NCI-H446 treated with DMSO at 0.1 percent for 48 hours (cell line): Measurements from ENCODE around the gene PODXL2.
A peak's percentile ranks its signal among the peaks of the same experiment; 100 is the strongest.

Experiments
- DNase-seq: peaks from one replicate; lab custom pipeline; 2025; lab: John Stamatoyannopoulos, UW

Gene PODXL2, protein sequence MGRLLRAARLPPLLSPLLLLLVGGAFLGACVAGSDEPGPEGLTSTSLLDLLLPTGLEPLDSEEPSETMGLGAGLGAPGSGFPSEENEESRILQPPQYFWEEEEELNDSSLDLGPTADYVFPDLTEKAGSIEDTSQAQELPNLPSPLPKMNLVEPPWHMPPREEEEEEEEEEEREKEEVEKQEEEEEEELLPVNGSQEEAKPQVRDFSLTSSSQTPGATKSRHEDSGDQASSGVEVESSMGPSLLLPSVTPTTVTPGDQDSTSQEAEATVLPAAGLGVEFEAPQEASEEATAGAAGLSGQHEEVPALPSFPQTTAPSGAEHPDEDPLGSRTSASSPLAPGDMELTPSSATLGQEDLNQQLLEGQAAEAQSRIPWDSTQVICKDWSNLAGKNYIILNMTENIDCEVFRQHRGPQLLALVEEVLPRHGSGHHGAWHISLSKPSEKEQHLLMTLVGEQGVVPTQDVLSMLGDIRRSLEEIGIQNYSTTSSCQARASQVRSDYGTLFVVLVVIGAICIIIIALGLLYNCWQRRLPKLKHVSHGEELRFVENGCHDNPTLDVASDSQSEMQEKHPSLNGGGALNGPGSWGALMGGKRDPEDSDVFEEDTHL

GRCh38 chr3:127628788-127629466 is at the start of gene PODXL2:
PODXL2 (plus strand) TSS chr3:127629185; CDS start chr3:127629220, 35 bp downstream.
- peak; percentile 49 for DNase-seq

DNA sequence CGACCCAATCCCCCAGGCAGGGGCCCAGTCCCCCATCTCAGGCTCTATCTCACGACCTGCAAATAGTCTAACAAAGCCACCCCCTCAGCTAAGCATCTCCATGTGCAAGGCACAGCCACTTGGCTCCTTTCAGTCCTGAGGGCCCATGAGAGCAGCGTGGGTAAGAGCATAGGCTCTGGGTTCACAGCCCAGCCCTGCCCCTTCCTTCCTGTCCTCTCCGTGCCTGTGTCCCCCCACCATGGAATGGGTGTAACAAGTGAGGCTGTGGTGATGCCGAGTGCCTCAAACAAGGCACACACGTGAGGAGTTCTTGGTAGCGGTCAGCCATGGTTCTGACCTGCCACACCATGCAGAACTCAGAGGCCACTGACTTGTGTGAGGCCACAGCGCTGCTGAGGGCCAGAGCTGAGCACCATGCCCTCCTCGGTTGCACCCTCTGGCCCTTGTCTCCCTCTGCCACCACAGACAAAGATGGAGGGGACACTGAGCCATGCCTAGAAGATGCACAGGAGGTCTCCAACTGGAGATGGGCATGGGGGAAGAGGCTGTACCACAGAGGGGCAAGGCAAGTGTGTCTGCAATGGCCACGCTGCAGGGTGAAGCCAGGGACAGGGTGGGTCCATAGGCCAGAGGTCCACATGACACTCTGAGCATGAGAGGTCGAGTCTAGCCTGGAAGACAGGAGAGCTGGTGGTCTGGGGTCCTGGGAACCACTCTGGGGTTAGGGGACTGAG is 48.5 kb upstream of the PODXL2 start:
- no peak for DNase-seq

- no peak for DNase-seq
Measured at GRCh38 chr3:127584734-127585133, 44.3 kb upstream of the PODXL2 start.

GRCh38 chr3:127585163-127585812 is 43.7 kb upstream of the PODXL2 start:
- DNase-seq = no peak

- DNase-seq = no peak
Measured at GRCh38 chr3:127585813-127586413, 43.1 kb upstream of the PODXL2 start.

DNA sequence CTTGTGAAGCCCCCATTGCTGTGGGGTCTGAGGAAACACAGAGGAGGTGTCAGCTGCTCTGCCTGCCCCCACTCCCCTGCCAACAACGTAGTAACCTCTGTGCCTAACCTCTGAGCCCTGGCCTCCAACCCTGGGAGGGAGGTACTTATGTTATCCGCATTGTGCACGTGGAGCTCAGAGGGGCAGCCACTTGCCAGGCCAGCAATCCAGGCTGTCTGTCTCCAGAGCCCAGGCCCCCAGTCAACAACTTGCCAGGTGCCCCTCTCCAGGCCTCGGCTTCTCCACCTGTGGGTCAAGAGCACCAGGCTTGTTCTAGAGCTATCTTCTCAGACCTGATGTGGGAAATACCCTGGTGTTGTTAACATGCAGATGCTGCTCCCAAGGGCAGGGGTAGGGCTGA is 41.1 kb upstream of the PODXL2 start:
- DNase-seq = no peak

DNA sequence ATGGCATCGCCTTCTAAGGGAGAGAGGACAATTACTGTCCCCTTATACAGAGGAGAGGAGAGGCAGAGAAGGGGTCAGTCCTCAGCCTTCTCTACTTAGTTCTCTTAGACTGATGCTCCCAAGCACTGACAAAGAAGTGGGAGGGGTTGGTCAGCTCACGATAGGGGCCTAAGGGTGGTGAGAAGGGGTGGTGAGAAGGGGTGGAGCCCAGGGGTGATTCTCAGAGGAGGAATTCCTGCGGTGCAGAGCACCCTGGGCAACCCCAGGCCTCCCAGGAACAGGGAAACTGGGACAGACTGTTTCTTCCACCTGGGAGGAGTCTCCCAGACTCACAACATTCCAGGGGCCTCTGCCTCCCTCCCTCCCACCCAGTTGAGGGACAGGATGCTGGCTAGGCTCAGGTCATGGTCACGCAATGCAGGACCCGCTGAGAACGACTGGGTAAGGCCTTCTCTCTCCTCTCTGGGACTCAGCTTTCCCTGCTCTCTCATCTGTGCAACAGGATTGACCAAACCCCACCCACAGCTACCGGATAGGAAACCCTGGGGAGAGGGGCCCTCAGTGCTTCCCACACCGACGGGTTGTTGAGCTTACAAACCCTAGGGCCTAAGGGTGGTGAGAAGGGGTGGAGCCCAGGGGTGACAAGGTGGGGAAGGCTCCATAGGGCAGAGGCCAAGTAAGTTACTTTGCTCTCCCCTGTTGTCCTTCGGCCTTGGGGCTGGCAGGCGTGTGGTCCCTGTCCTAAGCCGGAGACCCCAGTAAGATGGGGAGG is 40.0 kb upstream of the PODXL2 start:
- no peak for DNase-seq

DNA sequence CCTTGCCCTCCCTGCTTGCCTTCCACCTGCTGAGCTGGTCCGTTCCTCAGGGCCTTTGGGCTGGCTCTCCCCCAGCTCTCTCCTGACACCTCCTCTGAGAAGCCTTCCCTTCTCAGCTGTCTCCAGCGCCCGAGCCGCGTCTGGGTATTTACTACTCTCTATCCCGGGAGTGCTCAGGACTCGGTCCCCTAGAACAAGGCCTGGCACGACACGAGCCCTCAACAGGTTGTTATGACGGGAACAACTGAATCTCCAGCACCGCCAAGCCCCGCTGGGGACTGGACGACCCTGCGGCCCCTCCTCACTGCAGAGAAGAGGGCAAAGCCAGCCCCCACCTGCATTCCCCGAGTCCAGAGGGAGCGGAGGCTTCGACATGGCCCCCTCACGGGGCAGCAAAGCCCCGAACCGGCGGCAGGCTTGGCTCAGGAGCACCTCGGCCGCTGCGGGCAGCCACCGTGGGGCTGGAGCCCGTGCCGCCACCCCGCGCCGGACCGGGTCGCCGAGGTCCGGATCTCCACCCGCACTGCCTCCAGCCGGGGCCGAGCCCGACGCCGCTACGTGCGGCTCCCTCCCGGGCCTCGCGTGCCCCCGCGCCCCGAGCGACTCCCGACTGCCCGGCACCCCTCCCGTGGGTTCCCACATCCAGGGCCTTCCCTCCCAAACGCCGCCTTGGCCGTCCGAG is 39.2 kb upstream of the PODXL2 start:
- no peak for DNase-seq

GRCh38 chr3:127590282-127590592 is 38.7 kb upstream of the PODXL2 start:
- DNase-seq = no peak

GRCh38 chr3:127590593-127591465 is 38.2 kb upstream of the PODXL2 start, which contains the start of gene TPRA1:
TPRA1 (minus strand) TSS chr3:127590733; CDS start chr3:127580146, 10,587 bp downstream.
- DNase-seq = peak; percentile 99

- no peak for DNase-seq
Measured at GRCh38 chr3:127593178-127593577, 35.8 kb upstream of the PODXL2 start.

DNA sequence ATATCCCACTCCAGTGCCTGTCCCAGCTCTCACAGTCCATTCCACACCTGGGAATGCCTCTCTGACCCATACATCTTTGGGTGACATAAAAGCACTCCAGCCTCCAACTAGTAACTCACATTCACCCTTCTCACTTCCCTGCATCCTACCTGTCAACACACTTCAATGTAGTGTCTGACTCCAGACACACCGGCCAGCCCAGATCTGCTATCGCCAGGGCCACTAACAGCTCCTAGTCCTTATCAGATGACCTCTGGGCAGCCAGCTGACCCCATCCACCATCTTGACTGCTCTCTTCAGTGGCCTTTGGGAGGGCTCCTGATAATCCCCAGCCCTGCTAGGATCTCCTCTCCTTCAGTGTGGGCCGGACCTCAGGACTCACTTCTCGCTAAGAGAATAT is 33.7 kb upstream of the PODXL2 start:
- no peak for DNase-seq

GRCh38 chr3:127597020-127597771 is 31.8 kb upstream of the PODXL2 start:
- no peak for DNase-seq

DNA sequence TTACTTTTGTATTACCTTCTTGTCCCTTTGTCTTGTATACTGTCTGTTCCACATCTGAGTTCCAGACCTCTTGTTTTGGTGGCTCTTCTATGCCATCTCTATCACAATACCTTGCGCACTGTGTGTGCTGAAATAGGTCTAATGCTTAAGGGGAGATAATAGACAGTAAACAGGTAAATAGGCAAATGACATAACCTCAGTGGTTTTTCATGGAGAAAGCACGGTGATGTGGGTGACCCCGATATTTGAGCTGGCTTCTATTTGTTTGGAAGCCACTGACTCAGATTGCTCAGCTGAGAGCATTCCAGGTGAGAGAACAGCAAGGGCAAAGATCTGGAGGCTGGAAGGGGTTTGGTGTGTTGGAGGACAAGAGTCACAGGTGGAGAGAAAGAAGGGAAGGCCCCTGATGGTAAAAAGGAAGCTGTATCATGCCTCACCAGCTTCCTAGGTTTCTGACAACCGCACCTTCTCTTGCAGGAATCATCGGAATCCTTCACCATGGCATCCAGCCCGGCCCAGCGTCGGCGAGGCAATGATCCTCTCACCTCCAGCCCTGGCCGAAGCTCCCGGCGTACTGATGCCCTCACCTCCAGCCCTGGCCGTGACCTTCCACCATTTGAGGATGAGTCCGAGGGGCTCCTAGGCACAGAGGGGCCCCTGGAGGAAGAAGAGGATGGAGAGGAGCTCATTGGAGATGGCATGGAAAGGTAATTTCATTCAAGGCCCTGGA is 30.0 kb upstream of the PODXL2 start:
- no peak for DNase-seq

DNA sequence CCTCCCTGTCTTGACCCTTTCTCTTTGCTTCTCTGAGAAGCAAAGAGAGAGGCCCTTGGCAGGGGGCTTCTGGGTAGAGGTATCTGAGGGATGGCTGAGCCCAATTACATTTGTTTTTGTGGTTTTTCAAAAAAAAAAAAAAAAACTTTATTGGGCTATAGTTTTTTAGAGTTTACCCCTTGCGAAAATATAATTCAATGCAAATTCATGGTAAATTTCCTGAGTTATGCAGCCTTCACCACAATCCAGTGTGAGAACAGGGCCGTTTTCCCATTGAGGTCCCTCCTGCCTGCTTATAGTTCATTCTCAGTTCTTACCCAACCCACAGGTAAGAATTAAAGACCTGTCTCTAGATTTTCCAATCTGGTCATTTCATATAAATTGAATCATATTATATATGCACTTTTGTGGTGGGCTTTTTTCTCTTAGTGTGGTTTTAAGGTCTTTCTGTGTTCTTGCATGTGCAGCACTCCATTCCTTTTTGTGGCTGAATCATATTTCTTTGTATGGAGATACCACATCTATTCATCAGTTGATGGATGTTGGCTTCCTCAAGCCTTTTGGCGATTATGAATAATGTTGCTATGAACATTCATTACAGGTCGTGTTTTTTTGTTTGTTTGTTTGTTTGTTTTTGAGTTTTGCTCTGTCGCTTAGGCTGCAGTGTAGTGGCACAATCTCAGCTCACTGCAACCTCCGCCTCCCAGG is 28.1 kb upstream of the PODXL2 start:
- DNase-seq = no peak

GRCh38 chr3:127604035-127604434 is 24.9 kb upstream of the PODXL2 start:
- DNase-seq = no peak

- DNase-seq = no peak
Measured at GRCh38 chr3:127604546-127605165, 24.3 kb upstream of the PODXL2 start.
